Activated naive CD4-positive, alpha-beta T cell treated with anti-CD3 and anti-CD28 coated beads for 36 hours (primary cell): ENCODE results near the gene JADE1. TPM values are rescaled to one million over a fixed set of nuclear protein-coding genes. Genes with fewer than 3 reads are reported as not detected.

ENCODE experiments used
- CTCF ChIA-PET: fragments of 350-600 bp; sonication (Branson Sonifier 250); formaldehyde crosslinking; loops from one replicate; lab custom pipeline; 2021; ENCODE audit warnings: antibody characterized with exemption; lab: Charles Lee
- DNase-seq: peaks from one replicate; pipeline ENCODE4 v3.0.0-alpha.2; 2020
- H3K27ac Mint-ChIP-seq: one replicate; pipeline ENCODE4 v1.8.0; 2021; ENCODE audit warnings: mild to moderate bottlenecking, mixed read lengths
- H3K27me3 Mint-ChIP-seq: one replicate; pipeline ENCODE4 v1.8.0; 2021; ENCODE audit warnings: low read depth, mixed read lengths
- H3K36me3 Mint-ChIP-seq: one replicate; pipeline ENCODE4 v1.8.0; 2021; ENCODE audit warnings: low read depth, mixed read lengths
- H3K4me1 Mint-ChIP-seq: one replicate; pipeline ENCODE4 v1.8.0; 2021; ENCODE audit warnings: low read depth, mixed read lengths
- H3K4me3 Mint-ChIP-seq: one replicate; pipeline ENCODE4 v1.8.0; 2021; ENCODE audit warnings: mild to moderate bottlenecking, moderate library complexity, mixed read lengths
- H3K9me3 Mint-ChIP-seq: one replicate; pipeline ENCODE4 v1.8.0; 2021; ENCODE audit warnings: mixed read lengths
- intact Hi-C: fragments of 100-400 bp; cut with micrococcal nuclease; formaldehyde crosslinking; loops from one replicate; pipeline ENCODE4 v1.15.1; 2023
- total RNA-seq, 2 experiments: library from RNA; stranded (reverse); gene quantifications; one replicate each; pipeline ENCODE4 v1.2.3, GENCODE V29; 2021

Gene JADE1
- total RNA-seq, 2 experiments from 2014 or later: 35.8 to 38.2 TPM

GRCh38 chr4:128913228-128913627 is 103.7 kb downstream of the JADE1 start:
- H3K9me3 Mint-ChIP-seq: no peaks in the 10 kb centered on the region
- no peak for DNase-seq
- no peak overlapping the region for H3K27ac Mint-ChIP-seq
- intact Hi-C loops: no loop called here
- H3K4me1 Mint-ChIP-seq: peaks cover 7% of the 10 kb centered on the region
- H3K4me3 Mint-ChIP-seq: no peak overlapping the region
- H3K27me3 Mint-ChIP-seq: no peaks in the 10 kb centered on the region
- H3K36me3 Mint-ChIP-seq: no peaks in the 10 kb centered on the region
- CTCF ChIA-PET: no interaction called here

DNA sequence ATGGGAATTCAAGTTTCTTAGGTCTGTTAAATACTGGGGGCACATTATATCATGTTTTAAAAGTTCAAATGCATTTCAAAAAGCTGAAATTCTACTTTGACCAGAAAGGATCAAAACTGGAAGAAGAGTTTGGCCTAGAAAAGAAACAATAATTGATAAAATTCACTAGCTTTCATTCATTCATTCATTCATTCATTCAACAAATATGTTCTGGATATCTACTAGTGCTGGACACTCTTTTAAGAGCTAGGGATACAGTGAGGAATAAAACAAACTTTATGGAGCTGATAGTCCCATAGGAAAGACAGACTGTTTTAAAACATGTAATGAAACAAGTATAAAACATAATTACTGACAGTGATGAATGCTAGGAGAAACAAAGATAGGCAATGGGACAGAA is 106.0 kb downstream of the JADE1 start:
- Mint-ChIP-seq H3K27ac (no peak overlapping the region), H3K27me3 (no peaks in the 10 kb centered on the region), H3K4me3 (no peak overlapping the region), H3K4me1 (peaks cover 15% of the 10 kb centered on the region), H3K36me3 (no peaks in the 10 kb centered on the region), H3K9me3 (no peaks in the 10 kb centered on the region)
- intact Hi-C loops: no loop called here
- no peak for DNase-seq
- CTCF ChIA-PET: no interaction called here

- no peak overlapping the region for H3K4me3 Mint-ChIP-seq
- no peaks in the 10 kb centered on the region for H3K9me3 Mint-ChIP-seq
- H3K4me1 Mint-ChIP-seq: peaks cover 15% of the 10 kb centered on the region
- H3K27me3 Mint-ChIP-seq: no peaks in the 10 kb centered on the region
- DNase-seq: no peak
- CTCF ChIA-PET: interaction anchor here (0.7 kb wide), 1 partner anchor 178 kb away, joined by 3 read pairs; no protein-coding TSS in a partner anchor
- intact Hi-C loops: no loop called here
- no peak overlapping the region for H3K27ac Mint-ChIP-seq
- H3K36me3 Mint-ChIP-seq: no peaks in the 10 kb centered on the region
These were observed 107.3 kb downstream of the JADE1 start for GRCh38 chr4:128916832-128917231.

DNA sequence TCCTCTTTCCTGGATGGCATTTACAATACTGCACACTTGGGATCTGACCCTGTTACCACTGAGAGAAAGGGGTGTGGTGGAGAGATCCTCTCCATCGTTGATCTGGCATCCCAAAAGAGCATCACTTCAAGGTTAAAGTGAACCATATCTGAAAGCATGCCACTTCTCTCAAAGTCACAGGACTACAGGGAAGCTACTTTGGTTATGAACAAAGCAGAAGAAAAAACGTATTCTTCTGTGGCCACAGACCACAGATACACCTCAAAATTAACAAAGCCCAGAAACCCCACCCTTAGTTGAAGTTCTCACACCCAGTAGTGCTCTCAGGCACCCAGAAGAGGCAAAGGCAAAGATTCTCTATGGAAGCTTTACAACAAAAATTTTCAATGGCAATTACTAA is 108.3 kb downstream of the JADE1 start:
- no peak overlapping the region for H3K4me3 Mint-ChIP-seq

DNA sequence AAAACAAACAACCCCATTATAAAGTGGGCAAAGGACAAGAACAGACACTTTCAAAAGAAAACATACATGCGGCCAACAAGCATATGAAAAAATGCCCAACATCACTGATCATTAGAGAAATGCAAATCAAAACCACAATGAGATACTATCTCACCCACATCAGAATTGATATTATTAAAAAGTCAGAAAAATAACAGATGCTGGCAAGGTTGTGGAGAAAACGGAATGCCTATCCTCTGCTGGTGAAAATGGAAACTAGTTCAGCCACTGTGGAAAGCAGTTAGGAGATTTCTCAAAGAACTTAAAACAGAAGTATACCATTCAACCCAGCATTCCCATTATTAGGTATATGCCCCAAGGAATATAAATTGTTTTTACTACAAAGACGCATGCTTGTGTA is 112.5 kb downstream of the JADE1 start:
- CTCF ChIA-PET: no interaction called here
- no peak overlapping the region for H3K27ac Mint-ChIP-seq
- H3K9me3 Mint-ChIP-seq: no peaks in the 10 kb centered on the region
- no peaks in the 10 kb centered on the region for H3K27me3 Mint-ChIP-seq
- H3K4me3 Mint-ChIP-seq: no peak overlapping the region
- H3K36me3 Mint-ChIP-seq: peaks cover 15% of the 10 kb centered on the region
- no peak for DNase-seq
- peaks cover 15% of the 10 kb centered on the region for H3K4me1 Mint-ChIP-seq
- intact Hi-C loops: no loop called here

More for the DNA sequence above, 108.3 kb downstream of the JADE1 start:
- H3K4me1 Mint-ChIP-seq: peaks cover 15% of the 10 kb centered on the region
- H3K9me3 Mint-ChIP-seq: no peaks in the 10 kb centered on the region
- CTCF ChIA-PET: no interaction called here
- intact Hi-C loops: no loop called here
- H3K36me3 Mint-ChIP-seq: peaks cover 3% of the 10 kb centered on the region
- no peak overlapping the region for H3K27ac Mint-ChIP-seq
- H3K27me3 Mint-ChIP-seq: no peaks in the 10 kb centered on the region
- DNase-seq: no peak
